HEK293 (cell line): Measurements from ENCODE around the gene RSPH1.

Source experiments
- CTCF ChIA-PET: fragments of 350-600 bp; formaldehyde crosslinking; extraction: SDS; loops from one replicate; lab custom pipeline; 2021; ENCODE audit warnings: antibody characterized with exemption; lab: Yijun Ruan, JAX
- POLR2A ChIA-PET: fragments of 300-600 bp; formaldehyde crosslinking; extraction: SDS; loops from one replicate; lab custom pipeline; 2020; ENCODE audit warnings: antibody characterized with exemption, inconsistent platforms; lab: Yijun Ruan, JAX
- H3K27ac ChIP-seq: fragments of 200-500 bp; sonication (Bioruptor generic); 2 replicates; pipeline ENCODE4 v1.5.1; 2014; ENCODE audit warnings: low read depth, low read length, control low read depth, inconsistent platforms; ENCODE audit errors: extremely low read depth
- H3K36me3 ChIP-seq, 2 experiments: fragments of 200-500 bp in 1 of 2; sonication (Bioruptor generic) in 1 of 2; 1 replicate in 1 of 2; 2 replicates in 1 of 2; pipeline ENCODE4 v1.5.1; 2014 to 2017; ENCODE audit warnings: inconsistent platforms in 2 of 2, low read length in 2 of 2; ENCODE audit not compliant: control insufficient read depth in 2 of 2, insufficient read depth in 1 of 2
- H3K4me1 ChIP-seq: fragments of 200-500 bp; sonication (Bioruptor generic); 2 replicates; pipeline ENCODE4 v1.5.1; 2014; ENCODE audit warnings: mild to moderate bottlenecking, low read length, inconsistent platforms; ENCODE audit not compliant: control insufficient read depth, insufficient read depth
- H3K4me3 ChIP-seq: 2 replicates; pipeline ENCODE4 v1.5.1; 2011; ENCODE audit warnings: low read depth, mild to moderate bottlenecking, control low read depth, low read length, moderate library complexity
- H3K9me3 ChIP-seq: fragments of 200-500 bp; sonication (Bioruptor generic); 2 replicates; pipeline ENCODE4 v1.5.1; 2014; ENCODE audit warnings: low read depth, low read length, inconsistent platforms; ENCODE audit not compliant: control insufficient read depth, insufficient read depth
- ATF2 ChIP-seq: fragments of 450-650 bp; formaldehyde crosslinking; IDR thresholded peaks from 2 replicates; pipeline ENCODE4 v1.5.1; 2016; ENCODE audit warnings: missing biosample characterization, missing genetic modification characterization, low read depth
- BCL11B ChIP-seq: fragments of 450-650 bp; formaldehyde crosslinking; IDR thresholded peaks from 2 replicates; pipeline ENCODE4 v1.5.1; 2016; ENCODE audit warnings: low read depth, missing biosample characterization, missing genetic modification characterization
- EGR2 ChIP-seq: fragments of 450-650 bp; formaldehyde crosslinking; IDR thresholded peaks from 2 replicates; pipeline ENCODE4 v1.5.1; 2016; ENCODE audit warnings: low read depth, missing biosample characterization, missing genetic modification characterization
- GLIS2 ChIP-seq: fragments of 450-650 bp; formaldehyde crosslinking; IDR thresholded peaks from 2 replicates; pipeline ENCODE4 v1.5.1; 2016; ENCODE audit warnings: missing biosample characterization, missing genetic modification characterization
- HOXA7 ChIP-seq: sonication (generic); formaldehyde crosslinking; IDR thresholded peaks from 2 replicates; pipeline ENCODE4 v1.8.1; 2022; ENCODE audit warnings: missing genetic modification reagents, borderline replicate concordance
- KLF16 ChIP-seq: fragments of 450-650 bp; formaldehyde crosslinking; IDR thresholded peaks from 2 replicates; pipeline ENCODE4 v1.5.1; 2017; ENCODE audit warnings: missing biosample characterization, missing genetic modification characterization
- SCRT2 ChIP-seq: fragments of 450-650 bp; formaldehyde crosslinking; IDR thresholded peaks from 2 replicates; pipeline ENCODE4 v1.5.1; 2016; ENCODE audit warnings: missing biosample characterization, missing genetic modification characterization
- YY1 ChIP-seq: fragments of 450-650 bp; formaldehyde crosslinking; IDR thresholded peaks from 2 replicates; pipeline ENCODE4 v1.5.1; 2018; ENCODE audit warnings: missing biosample characterization, missing genetic modification characterization
- ZNF19 ChIP-seq: fragments of 450-650 bp; formaldehyde crosslinking; IDR thresholded peaks from 2 replicates; pipeline ENCODE4; 2016; ENCODE audit warnings: missing biosample characterization, missing genetic modification characterization, low read depth
- ZNF324 ChIP-seq: fragments of 450-650 bp; formaldehyde crosslinking; IDR thresholded peaks from 2 replicates; pipeline ENCODE4 v1.5.1; 2016; ENCODE audit warnings: missing biosample characterization, missing genetic modification characterization
- ZNF350 ChIP-seq: fragments of 450-650 bp; formaldehyde crosslinking; IDR thresholded peaks from 2 replicates; pipeline ENCODE4 v1.5.0; 2017; ENCODE audit warnings: missing biosample characterization, mild to moderate bottlenecking, missing genetic modification characterization
- ZNF391 ChIP-seq: fragments of 450-650 bp; formaldehyde crosslinking; IDR thresholded peaks from 2 replicates; pipeline ENCODE4 v1.5.1; 2016; ENCODE audit warnings: low read depth, missing biosample characterization, missing genetic modification characterization, borderline replicate concordance
- ZNF521 ChIP-seq: fragments of 450-650 bp; formaldehyde crosslinking; IDR thresholded peaks from 2 replicates; pipeline ENCODE4 v1.5.1; 2017; ENCODE audit warnings: missing biosample characterization, mild to moderate bottlenecking, missing genetic modification characterization
- ZNF549 ChIP-seq: fragments of 450-650 bp; IDR thresholded peaks from 2 replicates; pipeline ENCODE4 v1.5.1; 2018; ENCODE audit warnings: missing biosample characterization, missing genetic modification characterization, mild to moderate bottlenecking, inconsistent platforms, moderate library complexity
- ZNF555 ChIP-seq: fragments of 450-650 bp; formaldehyde crosslinking; conservative IDR thresholded peaks from 2 replicates; pipeline ENCODE4 v1.5.1; 2017; ENCODE audit warnings: missing biosample characterization, mild to moderate bottlenecking, missing genetic modification characterization, inconsistent platforms
- ZNF624 ChIP-seq: fragments of 450-650 bp; formaldehyde crosslinking; IDR thresholded peaks from 2 replicates; pipeline ENCODE4 v1.5.1; 2017; ENCODE audit warnings: missing biosample characterization, missing genetic modification characterization
- ZNF791 ChIP-seq: fragments of 450-650 bp; formaldehyde crosslinking; IDR thresholded peaks from 2 replicates; pipeline ENCODE4 v1.5.1; 2016; ENCODE audit warnings: missing biosample characterization, missing genetic modification characterization
- ZNF843 ChIP-seq: fragments of 450-650 bp; formaldehyde crosslinking; IDR thresholded peaks from 2 replicates; pipeline ENCODE4 v1.5.1; 2016; ENCODE audit warnings: missing biosample characterization, missing genetic modification characterization
- ZSCAN30 ChIP-seq: fragments of 450-650 bp; IDR thresholded peaks from 2 replicates; pipeline ENCODE4 v1.5.1; 2018; ENCODE audit warnings: missing biosample characterization, mild to moderate bottlenecking, missing genetic modification characterization, moderate library complexity
- TF ChIP-seq, protein P1 (sequence below): fragments of 450-650 bp; formaldehyde crosslinking; IDR thresholded peaks from 2 replicates; pipeline ENCODE4 v1.5.1; 2017; ENCODE audit warnings: missing biosample characterization, missing genetic modification characterization
- TF ChIP-seq, protein P2 (sequence below): fragments of 450-650 bp; formaldehyde crosslinking; IDR thresholded peaks from 2 replicates; pipeline ENCODE4 v1.5.1; 2016; ENCODE audit warnings: missing biosample characterization, missing genetic modification characterization
- TF ChIP-seq, protein P3 (sequence below): IDR thresholded peaks from 2 replicates; pipeline ENCODE4 v1.6.1; 2011; ENCODE audit warnings: mild to moderate bottlenecking, low read depth, low read length, borderline replicate concordance

RSPH1 gene

DNA sequence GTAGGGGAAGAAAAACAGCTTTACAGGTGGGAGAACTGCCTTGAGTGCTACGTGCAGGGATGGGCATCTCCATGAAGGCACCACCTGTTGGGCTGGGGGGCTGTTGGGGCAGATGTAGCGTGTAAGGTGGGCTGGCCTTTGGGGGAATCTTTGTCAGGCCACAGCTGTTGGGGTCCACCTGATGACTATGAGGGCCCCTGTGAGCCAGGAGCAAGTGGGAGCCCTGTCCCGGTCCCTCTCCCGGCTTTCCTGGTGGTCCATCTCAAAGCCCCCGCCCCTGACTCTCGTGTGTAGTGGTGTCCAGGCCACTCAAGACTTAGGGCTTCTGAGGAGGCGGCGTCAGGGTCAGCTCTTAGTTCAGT, 31.1 kb upstream of the RSPH1 start:
- no peak overlapping the region for H3K27ac ChIP-seq
- peaks cover 6% of the 10 kb centered on the region for H3K4me1 ChIP-seq
- ChIA-PET CTCF (interaction anchor here (0.5 to 0.7 kb wide), 2 partner anchors 517 to 1358 kb away, joined by 3 to 4 read pairs; partner anchors contain the start of gene ZBTB21), POLR2A (no interaction called here)
- TF ChIP-seq SCRT2 (tag by site-specific recombination) (peak; percentile 70), ZNF843 (tag by site-specific recombination) (no peak)
- H3K4me3 ChIP-seq = no peak overlapping the region
- H3K9me3 ChIP-seq = no peaks in the 10 kb centered on the region
- H3K36me3 ChIP-seq = no peaks in the 10 kb centered on the region

DNA sequence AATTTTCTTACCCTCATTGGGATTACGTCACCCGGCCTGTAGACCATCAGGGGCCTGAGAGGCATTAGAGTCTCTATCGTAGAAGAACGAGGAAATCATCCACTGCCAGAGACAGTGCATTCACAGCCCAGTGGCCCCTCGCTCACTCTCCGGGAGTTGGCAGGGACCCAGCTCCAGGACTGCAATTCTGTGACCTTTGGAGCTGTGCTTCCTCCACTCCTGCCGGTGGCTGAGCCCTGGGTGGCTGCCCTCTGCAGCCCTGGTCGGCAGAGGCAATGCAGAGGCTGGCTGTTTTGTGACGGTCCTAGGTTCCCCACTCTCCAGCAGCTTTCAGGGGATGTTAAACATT, 30.3 kb upstream of the RSPH1 start:
- H3K4me3 ChIP-seq = no peak overlapping the region
- no peaks in the 10 kb centered on the region for H3K9me3 ChIP-seq
- ChIA-PET POLR2A (no interaction called here), CTCF (interaction anchor here (0.6 kb wide), 1 partner anchor 480 kb away, joined by 3 read pairs; no protein-coding TSS in a partner anchor)
- TF ChIP-seq YY1 (tag by site-specific recombination) (no peak), GLIS2 (tag by site-specific recombination) (no peak), HOXA7 (CRISPR knock-in tag) (no peak), ZNF521 (tag by site-specific recombination) (no peak), ZNF350 (tag by site-specific recombination) (no peak)
- no peak overlapping the region for H3K27ac ChIP-seq
- H3K4me1 ChIP-seq = peaks cover 6% of the 10 kb centered on the region
- H3K36me3 ChIP-seq = no peaks in the 10 kb centered on the region

GRCh38 chr21:42525676-42526378, 29.8 kb upstream of the RSPH1 start:
- Histone ChIP-seq H3K36me3 (no peaks in the 10 kb centered on the region), H3K27ac (no peak overlapping the region), H3K4me1 (peaks cover 6% of the 10 kb centered on the region), H3K4me3 (no peak overlapping the region), H3K9me3 (no peaks in the 10 kb centered on the region)
- CTCF ChIA-PET = interaction anchor here (0.6 to 1.2 kb wide), 2 partner anchors 14 to 480 kb away, joined by 3 read pairs; no protein-coding TSS in a partner anchor
- POLR2A ChIA-PET = interaction anchor here (0.6 kb wide), 1 partner anchor 1213 kb away, joined by 3 read pairs; no protein-coding TSS in a partner anchor
- TF ChIP-seq ZNF19 (tag by site-specific recombination) = no peak
- TF ChIP-seq ZNF791 (tag by site-specific recombination) = no peak
- TF ChIP-seq ZNF391 (tag by site-specific recombination) = no peak
- no peak for TF ChIP-seq ZNF555
- TF ChIP-seq ZNF624 = no peak
- TF ChIP-seq ZSCAN30 (tag by site-specific recombination) = no peak
- TF ChIP-seq, protein P1, sequence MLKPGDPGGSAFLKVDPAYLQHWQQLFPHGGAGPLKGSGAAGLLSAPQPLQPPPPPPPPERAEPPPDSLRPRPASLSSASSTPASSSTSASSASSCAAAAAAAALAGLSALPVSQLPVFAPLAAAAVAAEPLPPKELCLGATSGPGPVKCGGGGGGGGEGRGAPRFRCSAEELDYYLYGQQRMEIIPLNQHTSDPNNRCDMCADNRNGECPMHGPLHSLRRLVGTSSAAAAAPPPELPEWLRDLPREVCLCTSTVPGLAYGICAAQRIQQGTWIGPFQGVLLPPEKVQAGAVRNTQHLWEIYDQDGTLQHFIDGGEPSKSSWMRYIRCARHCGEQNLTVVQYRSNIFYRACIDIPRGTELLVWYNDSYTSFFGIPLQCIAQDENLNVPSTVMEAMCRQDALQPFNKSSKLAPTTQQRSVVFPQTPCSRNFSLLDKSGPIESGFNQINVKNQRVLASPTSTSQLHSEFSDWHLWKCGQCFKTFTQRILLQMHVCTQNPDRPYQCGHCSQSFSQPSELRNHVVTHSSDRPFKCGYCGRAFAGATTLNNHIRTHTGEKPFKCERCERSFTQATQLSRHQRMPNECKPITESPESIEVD (tag by site-specific recombination) = no peak
- TF ChIP-seq, protein P2, sequence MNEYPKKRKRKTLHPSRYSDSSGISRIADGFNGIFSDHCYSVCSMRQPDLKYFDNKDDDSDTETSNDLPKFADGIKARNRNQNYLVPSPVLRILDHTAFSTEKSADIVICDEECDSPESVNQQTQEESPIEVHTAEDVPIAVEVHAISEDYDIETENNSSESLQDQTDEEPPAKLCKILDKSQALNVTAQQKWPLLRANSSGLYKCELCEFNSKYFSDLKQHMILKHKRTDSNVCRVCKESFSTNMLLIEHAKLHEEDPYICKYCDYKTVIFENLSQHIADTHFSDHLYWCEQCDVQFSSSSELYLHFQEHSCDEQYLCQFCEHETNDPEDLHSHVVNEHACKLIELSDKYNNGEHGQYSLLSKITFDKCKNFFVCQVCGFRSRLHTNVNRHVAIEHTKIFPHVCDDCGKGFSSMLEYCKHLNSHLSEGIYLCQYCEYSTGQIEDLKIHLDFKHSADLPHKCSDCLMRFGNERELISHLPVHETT = no peak
- no peak for TF ChIP-seq ZNF324 (tag by site-specific recombination)
- TF ChIP-seq KLF16 = no peak
- TF ChIP-seq BCL11B (tag by site-specific recombination) = no peak
- no peak for TF ChIP-seq EGR2 (tag by site-specific recombination)
- TF ChIP-seq ZNF549 (tag by site-specific recombination) = no peak
- TF ChIP-seq ATF2 (tag by site-specific recombination) = no peak
- TF ChIP-seq, protein P3, sequence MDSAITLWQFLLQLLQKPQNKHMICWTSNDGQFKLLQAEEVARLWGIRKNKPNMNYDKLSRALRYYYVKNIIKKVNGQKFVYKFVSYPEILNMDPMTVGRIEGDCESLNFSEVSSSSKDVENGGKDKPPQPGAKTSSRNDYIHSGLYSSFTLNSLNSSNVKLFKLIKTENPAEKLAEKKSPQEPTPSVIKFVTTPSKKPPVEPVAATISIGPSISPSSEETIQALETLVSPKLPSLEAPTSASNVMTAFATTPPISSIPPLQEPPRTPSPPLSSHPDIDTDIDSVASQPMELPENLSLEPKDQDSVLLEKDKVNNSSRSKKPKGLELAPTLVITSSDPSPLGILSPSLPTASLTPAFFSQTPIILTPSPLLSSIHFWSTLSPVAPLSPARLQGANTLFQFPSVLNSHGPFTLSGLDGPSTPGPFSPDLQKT = no peak
